Measurements from ENCODE around the gene LILRB3.
"Not testable (repeated sequence)": the region's sequence is repeated elsewhere in the genome, so short reads cannot be mapped to it uniquely, and the experiment has no call there.

Gene LILRB3
- 0.05 to 0.17 reads per million in 2 donors for total RNA-seq

DNA sequence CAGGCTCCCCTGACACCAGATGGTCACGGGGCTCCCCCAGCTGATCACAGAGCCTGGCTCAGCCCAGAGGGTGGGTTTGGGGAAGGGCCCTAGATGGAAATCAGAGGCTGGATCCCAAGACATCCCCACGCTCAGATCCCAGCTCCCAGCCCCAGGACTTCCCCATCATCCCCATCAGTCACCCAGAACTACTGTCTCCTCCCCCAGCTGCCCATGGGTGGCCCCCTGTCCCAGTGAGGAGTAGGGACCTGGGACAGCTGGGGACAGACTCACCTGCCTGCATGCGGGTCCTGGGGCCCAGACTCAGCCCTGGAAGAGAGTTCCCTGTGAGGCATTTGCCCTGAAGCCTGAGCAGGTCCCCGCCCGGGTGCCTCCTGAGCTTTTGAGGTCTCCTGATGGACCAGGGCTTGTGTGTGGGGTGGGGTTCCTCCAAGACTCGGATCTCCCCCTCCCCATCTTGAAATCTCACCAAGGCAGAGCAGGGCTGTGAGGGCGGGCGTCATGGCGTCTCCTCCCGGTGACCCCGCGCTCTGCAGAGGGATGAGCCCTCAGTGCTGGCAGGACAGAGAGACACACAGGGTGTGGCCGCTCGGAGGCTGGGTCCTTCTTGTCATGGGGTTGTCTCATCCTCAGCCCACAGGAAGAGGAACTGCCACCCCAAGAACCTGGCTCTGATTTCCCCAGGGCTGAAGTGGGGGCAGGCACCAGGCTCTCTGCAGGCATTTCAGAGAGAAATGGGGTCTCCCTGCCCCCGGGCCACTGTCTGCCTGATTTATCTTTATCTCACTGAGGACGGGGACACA is at the start of gene LILRB3:
LILRB3 (minus strand) TSS at position 534 of the 803 bp plus-strand sequence; CDS start at position 503, 31 bp downstream.
- DNase-seq, result not testable (repeated sequence)

- DNase-seq, result not testable (repeated sequence)
Observed at GRCh38 chr19:54272181-54272580, 49.4 kb upstream of the LILRB3 start.

- not testable (repeated sequence) for DNase-seq
Observed at GRCh38 chr19:54271587-54271986, 48.8 kb upstream of the LILRB3 start.

- no peak for DNase-seq
Observed at GRCh38 chr19:54271106-54271505, 48.3 kb upstream of the LILRB3 start.

DNA sequence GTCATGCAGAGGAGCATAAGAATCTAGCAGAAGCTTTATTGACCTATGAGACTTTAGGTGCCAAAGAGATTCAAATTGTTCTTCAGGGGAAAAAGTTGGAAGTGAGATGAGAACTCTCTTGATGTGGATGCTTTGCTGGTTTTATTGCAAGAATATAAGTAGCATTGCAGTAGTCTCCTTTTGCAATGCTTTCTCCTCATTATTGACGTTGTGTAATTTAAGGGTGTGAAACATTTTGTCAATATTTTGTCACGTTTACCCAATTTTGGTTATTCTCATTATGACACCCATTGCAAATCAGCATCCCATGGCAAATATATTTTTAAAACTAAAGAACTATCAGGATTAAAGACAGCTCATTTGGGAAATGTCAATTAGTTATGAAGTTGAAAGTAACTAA is 46.1 kb upstream of the LILRB3 start:
- DNase-seq, result no peak

DNA sequence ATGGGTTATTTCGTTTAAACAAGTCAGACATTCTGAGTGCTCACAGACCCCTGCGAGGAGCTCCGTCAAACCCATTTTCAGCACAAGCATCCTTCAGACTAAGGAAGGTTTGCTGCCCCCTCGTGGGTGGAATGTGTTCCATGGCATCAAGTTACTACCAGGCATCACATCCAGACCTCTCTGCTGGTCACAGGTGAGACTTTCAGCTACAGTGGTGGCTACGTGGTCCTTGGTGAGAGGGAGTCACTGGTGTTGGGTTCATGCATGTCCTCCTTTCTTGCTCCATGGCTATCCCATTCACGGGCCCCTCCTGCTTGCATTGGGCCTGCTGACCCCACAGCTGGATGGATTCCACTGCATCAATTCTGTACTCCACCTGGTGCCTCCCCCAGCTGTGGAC is 43.3 kb upstream of the LILRB3 start:
- no peak for DNase-seq

GRCh38 chr19:54262470-54262869 is 39.7 kb upstream of the LILRB3 start:
- DNase-seq, result no peak

DNA sequence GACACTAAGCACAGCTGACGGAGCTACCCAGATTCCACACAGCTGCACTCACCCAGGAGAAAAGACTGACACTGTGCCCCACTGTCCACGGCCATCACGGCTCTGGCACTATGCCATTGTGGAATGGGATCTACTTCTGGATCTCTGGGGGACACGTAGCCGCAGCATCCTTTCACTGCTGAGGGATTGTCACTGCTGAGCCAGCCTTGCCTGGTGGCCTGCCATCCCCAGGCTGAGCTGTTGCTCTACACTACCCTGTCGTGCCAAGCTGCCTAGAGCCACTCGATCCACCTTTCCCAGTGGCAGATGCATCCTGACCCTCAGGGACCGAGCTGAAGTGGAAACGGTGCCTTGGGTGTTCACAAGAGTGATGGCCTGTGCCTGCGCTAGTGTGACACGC is 39.3 kb upstream of the LILRB3 start:
- DNase-seq, result no peak

GRCh38 chr19:54257116-54257480 is 34.3 kb upstream of the LILRB3 start, which contains the start of gene LILRB5:
Gene LILRB5, minus strand, starts transcription at chr19:54257273. Its CDS starts 80 bp downstream, at chr19:54257193.
- DNase-seq, result no peak

DNA sequence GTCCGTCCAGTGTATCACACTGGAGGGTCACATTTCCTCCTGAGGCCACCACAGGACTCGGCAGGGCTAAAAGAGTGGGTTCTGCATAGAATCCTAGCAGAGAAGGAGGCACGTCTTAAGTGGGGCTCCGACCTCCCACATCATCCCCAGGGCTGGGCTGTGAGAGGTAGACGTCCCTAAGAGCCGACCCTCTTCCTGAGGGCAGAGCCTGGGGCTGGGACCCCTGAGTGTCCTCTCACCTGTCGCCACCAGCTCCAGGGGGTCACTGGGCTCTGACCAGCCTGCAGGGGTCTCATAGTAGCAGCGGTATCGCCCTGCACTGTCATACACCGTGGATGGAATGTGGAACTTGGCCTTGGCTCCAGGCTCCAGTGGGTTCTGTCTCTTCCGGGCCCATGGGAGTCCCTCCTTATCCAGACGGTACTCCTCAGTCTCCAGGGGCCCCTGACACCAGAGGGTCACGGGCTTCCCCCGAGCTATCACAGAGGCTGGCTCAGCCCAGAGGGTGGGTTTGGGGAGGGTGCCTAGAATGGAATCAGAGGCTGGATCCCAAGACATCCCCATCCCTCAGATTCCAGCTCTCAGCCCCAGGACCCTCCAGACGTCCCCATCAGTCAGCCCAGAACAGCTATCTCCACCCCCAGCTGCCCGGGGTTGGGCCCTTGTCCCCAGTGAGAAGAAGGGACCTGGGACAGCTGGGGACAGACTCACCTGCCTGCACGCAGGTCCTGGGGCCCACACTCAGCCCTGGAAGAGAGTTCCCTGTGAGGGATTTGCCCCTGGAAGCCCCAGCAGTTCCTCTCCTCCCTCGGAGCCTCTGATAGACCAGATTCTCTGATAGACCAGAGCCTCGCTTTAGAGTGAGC is 33.7 kb upstream of the LILRB3 start:
- DNase-seq, result no peak

DNA sequence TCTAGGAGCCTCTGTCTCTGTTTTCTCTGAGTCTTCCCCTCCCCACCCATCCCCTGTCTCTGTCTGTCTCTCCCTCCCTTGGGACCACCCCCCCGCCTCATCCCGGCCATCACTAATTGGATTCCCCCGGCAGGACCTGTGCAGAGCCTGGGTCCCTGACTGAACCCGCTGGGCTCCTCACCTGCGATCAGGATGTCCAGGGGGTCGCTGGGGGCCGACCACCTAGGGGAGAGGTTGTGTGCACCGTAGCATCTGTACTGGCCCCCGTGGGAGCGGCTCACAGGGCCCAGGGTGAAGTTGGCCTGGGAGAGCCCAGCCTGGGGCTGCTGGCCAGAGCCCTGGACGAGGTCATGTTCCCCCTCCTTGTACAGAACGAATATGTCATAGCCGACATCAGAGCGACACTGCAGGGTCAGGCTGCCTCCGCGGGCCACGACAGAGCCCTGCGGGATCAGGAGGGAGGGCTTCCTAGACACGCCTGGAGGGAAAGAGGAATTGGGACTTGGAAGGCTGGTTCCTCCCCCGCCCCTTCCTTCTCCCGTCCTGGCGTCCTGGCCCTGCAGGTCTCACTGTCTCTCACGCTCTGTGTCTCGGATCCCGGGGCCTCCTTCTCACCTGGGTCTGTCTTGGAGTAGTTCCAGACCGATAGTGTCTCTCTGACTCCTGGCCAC is 32.4 kb upstream of the LILRB3 start:
- DNase-seq, result no peak

GRCh38 chr19:54254195-54254906 is 31.5 kb upstream of the LILRB3 start:
- no peak for DNase-seq

GRCh38 chr19:54253331-54254194 is 30.8 kb upstream of the LILRB3 start:
- no peak for DNase-seq

DNA sequence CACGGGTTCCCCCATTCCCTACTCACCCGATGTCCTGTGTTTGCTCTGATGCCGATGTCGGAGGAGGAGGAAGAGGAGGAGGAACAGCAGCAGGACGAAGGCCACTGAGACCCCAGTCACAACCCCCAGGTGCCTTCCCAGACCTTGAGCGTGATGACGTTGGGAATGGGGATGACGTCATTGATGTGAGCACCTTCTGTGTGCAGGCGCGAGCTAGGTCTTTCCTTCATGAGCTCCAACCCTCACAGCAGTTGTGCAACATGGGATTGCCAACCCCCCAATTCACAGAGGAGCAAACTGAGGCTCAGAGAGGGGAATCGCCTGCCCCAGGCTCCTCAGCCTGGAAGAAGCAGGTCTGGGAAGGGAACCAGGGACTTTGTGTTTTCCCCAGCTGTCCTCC is 30.0 kb upstream of the LILRB3 start:
- no peak for DNase-seq

DNA sequence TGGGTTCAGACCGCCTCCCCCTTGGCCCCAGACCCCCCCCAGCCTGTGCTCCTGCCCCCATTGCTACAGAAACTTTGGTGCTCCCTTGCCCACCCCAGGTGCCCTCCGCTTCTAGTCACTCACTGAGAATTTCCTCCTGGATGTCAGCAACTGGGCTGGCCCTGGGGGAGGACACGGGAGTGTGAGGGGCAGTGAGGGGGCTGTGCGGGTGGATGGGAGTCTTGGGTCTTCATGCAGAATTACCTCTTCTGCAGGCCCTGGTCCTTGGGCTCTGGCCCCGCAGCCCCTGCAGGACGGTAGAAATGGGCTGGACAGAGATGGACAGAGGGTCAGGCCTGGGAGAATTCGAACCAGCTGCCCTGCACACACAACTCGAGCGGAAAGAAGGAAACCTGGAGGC is 29.4 kb upstream of the LILRB3 start:
- no peak for DNase-seq

- DNase-seq, result no peak
Observed at GRCh38 chr19:54248016-54248601, 25.3 kb upstream of the LILRB3 start.

DNA sequence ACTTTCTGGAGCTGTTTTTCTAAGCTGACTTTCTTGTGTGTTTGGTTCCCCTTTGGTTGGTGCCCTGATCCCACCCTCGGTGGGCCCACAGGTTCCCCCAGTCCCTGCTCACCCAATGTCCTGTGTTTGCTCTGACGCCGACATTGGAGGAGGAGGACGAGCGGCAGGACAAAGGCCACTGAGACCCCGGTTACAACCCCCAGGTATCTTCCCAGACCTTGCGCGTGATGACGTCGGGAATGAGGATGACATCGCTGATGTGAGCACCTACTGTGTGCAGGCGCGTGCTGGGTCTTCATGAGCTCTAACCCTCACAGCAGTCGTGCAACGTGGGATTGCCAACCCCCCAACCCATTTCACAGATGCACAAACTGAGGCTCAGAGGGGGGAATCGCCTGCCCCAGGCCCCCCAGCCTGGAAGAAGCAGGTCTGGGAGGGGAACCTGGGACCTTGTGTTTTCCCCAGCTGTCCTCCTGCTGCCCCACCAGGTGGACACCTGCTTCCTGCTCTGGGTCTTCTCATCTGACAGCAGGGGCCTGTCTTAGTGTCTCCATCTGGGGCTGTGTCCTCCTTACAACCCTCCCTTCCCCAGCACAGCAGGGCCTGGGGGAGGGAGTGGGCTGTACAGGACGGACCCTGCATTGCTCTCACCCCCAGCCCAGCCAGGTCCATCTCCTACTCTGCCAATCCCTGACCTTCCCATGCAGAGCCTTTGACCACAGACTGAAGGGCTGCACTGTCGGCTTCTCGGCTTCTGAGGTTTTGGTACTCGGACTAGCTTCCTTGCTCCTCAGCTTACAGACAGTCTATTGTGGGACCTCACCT is 24.5 kb upstream of the LILRB3 start:
- DNase-seq, result no peak

GRCh38 chr19:54245936-54246335 is 23.1 kb upstream of the LILRB3 start:
- no peak for DNase-seq

GRCh38 chr19:54243809-54244208 is 21.0 kb upstream of the LILRB3 start:
- not testable (repeated sequence) for DNase-seq

DNA sequence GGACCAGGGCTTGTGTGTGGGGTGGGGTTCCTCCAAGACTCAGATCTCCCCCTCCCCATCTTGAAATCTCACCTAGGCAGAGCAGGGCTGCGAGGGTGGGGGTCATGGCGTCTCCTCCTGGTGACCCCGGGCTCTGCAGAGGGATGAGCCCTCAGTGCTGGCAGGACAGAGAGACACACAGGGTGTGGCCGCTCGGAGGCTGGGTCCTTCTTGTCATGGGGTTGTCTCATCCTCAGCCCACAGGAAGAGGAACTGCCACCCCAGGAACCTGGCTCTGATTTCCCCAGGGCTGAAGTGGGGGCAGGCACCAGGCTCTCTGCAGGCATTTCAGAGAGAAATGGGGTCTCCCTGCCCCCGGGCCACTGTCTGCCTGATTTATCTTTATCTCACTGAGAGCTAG is 19.8 kb upstream of the LILRB3 start, which contains the start of gene LILRA6:
LILRA6 (minus strand) TSS at position 145 of the 400 bp plus-strand sequence.
- DNase-seq, result not testable (repeated sequence)
